Activated CD4-positive, alpha-beta memory T cell treated with anti-CD3 and anti-CD28 coated beads for 36 hours (primary cell): ENCODE measurements around the gene MUC16. TPM values are rescaled to one million over a fixed set of nuclear protein-coding genes. Genes with fewer than 3 reads are reported as not detected.
"Not testable (repeated sequence)": the region's sequence is repeated elsewhere in the genome, so short reads cannot be mapped to it uniquely, and the experiment has no call there.

ENCODE experiments used
- CTCF ChIA-PET: fragments of 350-600 bp; sonication (Branson Sonifier 250); formaldehyde crosslinking; loops from one replicate; lab custom pipeline; 2021; ENCODE audit warnings: antibody characterized with exemption, inconsistent platforms; lab: Charles Lee
- POLR2A ChIA-PET: fragments of 350-600 bp; sonication (Branson Sonifier 250); formaldehyde crosslinking; loops from one replicate; lab custom pipeline; 2021; ENCODE audit warnings: antibody characterized with exemption; lab: Charles Lee
- DNase-seq: peaks from one replicate; pipeline ENCODE4 v3.0.0-alpha.2; 2020
- H3K27ac Mint-ChIP-seq: one replicate; pipeline ENCODE4 v1.8.0; 2021; ENCODE audit warnings: mixed read lengths
- H3K27me3 Mint-ChIP-seq: one replicate; pipeline ENCODE4 v1.8.0; 2021; ENCODE audit warnings: mixed read lengths
- H3K36me3 Mint-ChIP-seq: one replicate; pipeline ENCODE4 v1.8.0; 2021; ENCODE audit warnings: mixed read lengths
- H3K4me1 Mint-ChIP-seq: one replicate; pipeline ENCODE4 v1.8.0; 2021; ENCODE audit warnings: low read depth, mixed read lengths
- H3K4me3 Mint-ChIP-seq: one replicate; pipeline ENCODE4 v1.8.0; 2021; ENCODE audit warnings: mild to moderate bottlenecking, mixed read lengths
- H3K9me3 Mint-ChIP-seq: one replicate; pipeline ENCODE4 v1.8.0; 2021; ENCODE audit warnings: mixed read lengths
- intact Hi-C: fragments of 100-400 bp; cut with micrococcal nuclease; formaldehyde crosslinking; loops from one replicate; pipeline ENCODE4 v1.15.1; 2023
- total RNA-seq, 2 experiments: library from RNA; stranded (reverse); gene quantifications; one replicate each; pipeline ENCODE4 v1.2.3, GENCODE V29; 2021

MUC16 gene
- total RNA-seq = not detected

- Mint-ChIP-seq H3K27ac (no peak within 1 kb of the TSS), H3K27me3 (peaks cover 4% of the 10 kb centered on the region), H3K4me1 (no peaks in the 10 kb centered on the region), H3K9me3 (no peaks in the 10 kb centered on the region), H3K36me3 (no peaks in the 10 kb centered on the region), H3K4me3 (no peak within 1 kb of the TSS)
- ChIA-PET CTCF (no interaction called here), POLR2A (no interaction called here)
- peak; percentile 12 for DNase-seq
- intact Hi-C loops = no loop called here
Observed at GRCh38 chr19:9009935-9010651, at the start of gene MUC16. Gene MUC16 (minus strand): TSS chr19:9010409.

GRCh38 chr19:9058905-9059667, 48.9 kb upstream of the MUC16 start:
- POLR2A ChIA-PET = interaction anchor here (0.7 kb wide), 1 partner anchor 937 kb away, joined by 3 read pairs; no protein-coding TSS in a partner anchor
- CTCF ChIA-PET = no interaction called here
- intact Hi-C loops = no loop called here
- DNase-seq = no peak
- Mint-ChIP-seq H3K27ac (no peak overlapping the region), H3K4me1 (no peaks in the 10 kb centered on the region), H3K9me3 (no peaks in the 10 kb centered on the region), H3K4me3 (no peak overlapping the region), H3K27me3 (no peaks in the 10 kb centered on the region), H3K36me3 (no peaks in the 10 kb centered on the region)

- POLR2A ChIA-PET = interaction anchor here (0.7 kb wide), 1 partner anchor 939 kb away, joined by 3 read pairs; no protein-coding TSS in a partner anchor
Observed at GRCh38 chr19:9057505-9058258, 47.5 kb upstream of the MUC16 start.

GRCh38 chr19:9056131-9056530, 45.9 kb upstream of the MUC16 start:
- H3K27me3 Mint-ChIP-seq, intact Hi-C loops, H3K36me3 Mint-ChIP-seq, H3K9me3 Mint-ChIP-seq, H3K27ac Mint-ChIP-seq, POLR2A ChIA-PET, H3K4me3 Mint-ChIP-seq, CTCF ChIA-PET, DNase-seq, H3K4me1 Mint-ChIP-seq: not testable (repeated sequence)

More at GRCh38 chr19:9057505-9058258, 47.5 kb upstream of the MUC16 start:
- Mint-ChIP-seq H3K36me3 (no peaks in the 10 kb centered on the region), H3K27me3 (peaks cover 2% of the 10 kb centered on the region), H3K9me3 (no peaks in the 10 kb centered on the region), H3K4me3 (no peak overlapping the region), H3K4me1 (no peaks in the 10 kb centered on the region), H3K27ac (no peak overlapping the region)
- CTCF ChIA-PET = no interaction called here
- intact Hi-C loops = no loop called here
- no peak for DNase-seq

GRCh38 chr19:9054765-9055164, 44.6 kb upstream of the MUC16 start:
- H3K9me3 Mint-ChIP-seq = no peaks in the 10 kb centered on the region
- CTCF ChIA-PET = no interaction called here
- H3K36me3 Mint-ChIP-seq = no peaks in the 10 kb centered on the region
- H3K4me3 Mint-ChIP-seq = no peak overlapping the region
- intact Hi-C loops = no loop called here
- POLR2A ChIA-PET = interaction anchor here (0.5 kb wide), 1 partner anchor 15 kb away, joined by 3 read pairs; no protein-coding TSS in a partner anchor
- H3K27ac Mint-ChIP-seq = no peak overlapping the region
- no peak for DNase-seq
- H3K27me3 Mint-ChIP-seq = peaks cover 4% of the 10 kb centered on the region
- H3K4me1 Mint-ChIP-seq = no peaks in the 10 kb centered on the region

- H3K27ac Mint-ChIP-seq = no peak overlapping the region
- no peak for DNase-seq
- H3K4me3 Mint-ChIP-seq = no peak overlapping the region
- peaks cover 4% of the 10 kb centered on the region for H3K27me3 Mint-ChIP-seq
- no peaks in the 10 kb centered on the region for H3K36me3 Mint-ChIP-seq
- intact Hi-C loops = no loop called here
- no peaks in the 10 kb centered on the region for H3K4me1 Mint-ChIP-seq
- ChIA-PET CTCF (no interaction called here), POLR2A (interaction anchor here (0.5 kb wide), 1 partner anchor 15 kb away, joined by 3 read pairs; no protein-coding TSS in a partner anchor)
- no peaks in the 10 kb centered on the region for H3K9me3 Mint-ChIP-seq
Observed at GRCh38 chr19:9054207-9054606, 44.0 kb upstream of the MUC16 start.

- H3K27me3 Mint-ChIP-seq, CTCF ChIA-PET, intact Hi-C loops, H3K9me3 Mint-ChIP-seq, H3K27ac Mint-ChIP-seq, H3K4me1 Mint-ChIP-seq, DNase-seq, H3K36me3 Mint-ChIP-seq, POLR2A ChIA-PET, H3K4me3 Mint-ChIP-seq: not testable (repeated sequence)
Observed at GRCh38 chr19:9053674-9054073, 43.5 kb upstream of the MUC16 start.

- Mint-ChIP-seq H3K27ac (no peak overlapping the region), H3K4me1 (no peaks in the 10 kb centered on the region), H3K4me3 (no peak overlapping the region), H3K9me3 (no peaks in the 10 kb centered on the region), H3K27me3 (peaks cover 4% of the 10 kb centered on the region), H3K36me3 (no peaks in the 10 kb centered on the region)
- DNase-seq = no peak
- ChIA-PET POLR2A (no interaction called here), CTCF (no interaction called here)
- intact Hi-C loops = no loop called here
Observed at GRCh38 chr19:9052894-9053293, 42.7 kb upstream of the MUC16 start.

- Mint-ChIP-seq H3K9me3 (no peaks in the 10 kb centered on the region), H3K36me3 (no peaks in the 10 kb centered on the region), H3K27ac (no peak overlapping the region), H3K27me3 (peaks cover 12% of the 10 kb centered on the region), H3K4me1 (no peaks in the 10 kb centered on the region), H3K4me3 (no peak overlapping the region)
- intact Hi-C loops = no loop called here
- no peak for DNase-seq
- ChIA-PET CTCF (interaction anchor here (0.8 kb wide), 1 partner anchor 219 kb away, joined by 5 read pairs; no protein-coding TSS in a partner anchor), POLR2A (no interaction called here)
Observed at GRCh38 chr19:9046694-9047093, 36.5 kb upstream of the MUC16 start.

GRCh38 chr19:9044449-9044848, 34.2 kb upstream of the MUC16 start:
- Mint-ChIP-seq H3K4me3 (no peak overlapping the region), H3K4me1 (no peaks in the 10 kb centered on the region), H3K27ac (no peak overlapping the region), H3K27me3 (peaks cover 10% of the 10 kb centered on the region), H3K9me3 (no peaks in the 10 kb centered on the region), H3K36me3 (no peaks in the 10 kb centered on the region)
- ChIA-PET POLR2A (no interaction called here), CTCF (no interaction called here)
- intact Hi-C loops = no loop called here
- no peak for DNase-seq

- ChIA-PET CTCF (no interaction called here), POLR2A (no interaction called here)
Observed at GRCh38 chr19:9043524-9043923, 33.3 kb upstream of the MUC16 start.

GRCh38 chr19:9041023-9041422, 30.8 kb upstream of the MUC16 start:
- POLR2A ChIA-PET = no interaction called here
- no peak overlapping the region for H3K4me3 Mint-ChIP-seq
- no peak overlapping the region for H3K27ac Mint-ChIP-seq
- no peaks in the 10 kb centered on the region for H3K36me3 Mint-ChIP-seq
- peaks cover 18% of the 10 kb centered on the region for H3K27me3 Mint-ChIP-seq
- no peaks in the 10 kb centered on the region for H3K4me1 Mint-ChIP-seq
- CTCF ChIA-PET = no interaction called here
- no peak for DNase-seq
- H3K9me3 Mint-ChIP-seq = no peaks in the 10 kb centered on the region
- intact Hi-C loops = no loop called here

More at GRCh38 chr19:9043524-9043923, 33.3 kb upstream of the MUC16 start:
- intact Hi-C loops = no loop called here
- no peak overlapping the region for H3K27ac Mint-ChIP-seq
- no peaks in the 10 kb centered on the region for H3K4me1 Mint-ChIP-seq
- H3K27me3 Mint-ChIP-seq = peaks cover 10% of the 10 kb centered on the region
- no peak for DNase-seq
- H3K9me3 Mint-ChIP-seq = no peaks in the 10 kb centered on the region
- H3K4me3 Mint-ChIP-seq = no peak overlapping the region
- H3K36me3 Mint-ChIP-seq = no peaks in the 10 kb centered on the region
